ENCODE data around the gene CSF2.

- no peak for TF ChIP-seq CTCF (IDR thresholded peaks at IDR 0.05)
- TF ChIP-seq POLR2A (IDR thresholded peaks at IDR 0.05) = no peak
Measured at GRCh38 chr5:132080595-132080994, 7.0 kb downstream of the CSF2 start.

All from esophagus squamous epithelium (tissue), 4 donors.